Testis (tissue), 5 donors: Measurements from ENCODE around the gene POLR1E. TPM values are rescaled to one million over a fixed set of nuclear protein-coding genes. Genes with fewer than 3 reads are reported as not detected.

ENCODE experiments used
- DNase-seq: peaks from one replicate; pipeline ENCODE4 v3.0.0-alpha.2; 2019
- H3K27ac ChIP-seq, 2 donors: fragments of 200-600 bp; sonication (generic); one replicate each; pipeline ENCODE4 v1.5.1; 2019
- H3K27me3 ChIP-seq: fragments of 200-600 bp; sonication (generic); one replicate; pipeline ENCODE4 v1.5.1; 2019
- H3K36me3 ChIP-seq: fragments of 200-600 bp; sonication (generic); one replicate; pipeline ENCODE4 v1.5.1; 2017; ENCODE audit warnings: low read depth; ENCODE audit errors: missing control alignments
- H3K4me1 ChIP-seq: fragments of 200-600 bp; sonication (generic); one replicate; pipeline ENCODE4 v1.5.1; 2019
- H3K4me3 ChIP-seq, 2 donors: fragments of 200-600 bp; sonication (generic); one replicate each; pipeline ENCODE4 v1.5.1; 2017 to 2019
- H3K9me3 ChIP-seq: fragments of 200-600 bp; sonication (generic); one replicate; pipeline ENCODE4 v1.5.1; 2017
- CTCF ChIP-seq, 3 experiments: fragments of 450-650 bp in 2 of 3; fragments of 200-600 bp in 1 of 3; sonication (generic) in 1 of 3; IDR thresholded peaks; one replicate each; pipeline ENCODE4 v1.5.1; 2016 to 2019; ENCODE audit warnings: antibody characterized with exemption in 3 of 3, mild to moderate bottlenecking in 2 of 3, moderate library complexity in 1 of 3
- POLR2A ChIP-seq: fragments of 450-650 bp; IDR thresholded peaks from one replicate; pipeline ENCODE4 v1.6.1; 2017; ENCODE audit warnings: antibody characterized with exemption, mild to moderate bottlenecking, moderate library complexity
- WGBS, 2 donors: methylation state at CpG; one replicate each; pipeline ENCODE4 v1.1.5; 2018; 5-methylcytosine and 5-hydroxymethylcytosine counted together
- intact Hi-C: fragments of 100-400 bp; cut with DNase I; formaldehyde crosslinking; loops from one replicate; pipeline ENCODE4 v1.15.1; 2023; ENCODE audit warnings: low total_unique reads
- long read RNA-seq, 2 donors: transcript quantifications; one replicate each; lab custom pipeline, GENCODE V29; 2026
- polyA plus RNA-seq: library from polyadenylated mRNA; stranded (reverse); fragments of 350-450 nt; fragmentation: Illumina TruSeq; extraction: RNeasy Lipid Tissue Mini Kit (QIAGEN cat#74804); gene quantifications from one replicate; pipeline ENCODE4 v1.2.3, GENCODE V29; 2014; ENCODE audit warnings: low read depth, low replicate concordance; ENCODE audit not compliant: insufficient read depth
- total RNA-seq, 2 donors: library from RNA; depleted of rRNA; stranded (reverse); fragments of >200 nt; gene quantifications; one replicate each; pipeline ENCODE4 v1.2.3, GENCODE V29; 2016

Gene POLR1E
- 10 to 100 TPM; 18.6 to 23.8 TPM for total RNA-seq
- 20.6 TPM for polyA plus RNA-seq
- long read RNA-seq, donor 1, transcript POLR1E-202 (12 exons, 1,868 nt) = major isoform, 9 of 10 reads
- long read RNA-seq, donor 1, partial matches to known transcripts = 0 of 10 reads
- long read RNA-seq, donor 1, other reads (novel, unspliced or antisense) = 0 of 10 reads
- long read RNA-seq, donor 2, transcript POLR1E-202 (12 exons, 1,868 nt) = major isoform, 6 of 6 reads
- long read RNA-seq, donor 2, partial matches to known transcripts = 0 of 6 reads
- long read RNA-seq, donor 2, other reads (novel, unspliced or antisense) = 0 of 6 reads

- Histone ChIP-seq H3K27ac (peak within 1 kb of the TSS; percentile 47 to 71), H3K4me1 (peaks cover 16% of the 10 kb centered on the region), H3K27me3 (no peaks in the 10 kb centered on the region), H3K36me3 (no peaks in the 10 kb centered on the region), H3K9me3 (no peaks in the 10 kb centered on the region), H3K4me3 (peak within 1 kb of the TSS; percentile 75 to 79)
- TF ChIP-seq POLR2A = no peak
- TF ChIP-seq CTCF (IDR thresholded peaks at IDR 0.05) = no peak
- WGBS, 2 donors = 1 to 4% methylated on average over 22 to 53 of the region's 56 CpGs
- peak; percentile 98 for DNase-seq
- intact Hi-C loops = no loop called here
Observed at GRCh38 chr9:37485389-37486255, at the start of gene POLR1E. TSS of gene POLR1E (plus strand) at chr9:37485948. CDS start at chr9:37486048, 100 bp downstream.

- TF ChIP-seq POLR2A = no peak
- no peak for TF ChIP-seq CTCF (IDR thresholded peaks at IDR 0.05)
- Histone ChIP-seq H3K4me3 (no peak overlapping the region), H3K4me1 (peaks cover 25% of the 10 kb centered on the region), H3K9me3 (no peaks in the 10 kb centered on the region), H3K27me3 (no peaks in the 10 kb centered on the region), H3K27ac (no peak overlapping the region), H3K36me3 (no peaks in the 10 kb centered on the region)
- intact Hi-C loops = no loop called here
- WGBS, 2 donors = 72 to 84% methylated on average over 5 of the region's 5 CpGs
- DNase-seq = no peak
Observed at GRCh38 chr9:37436540-37436939, 49.2 kb upstream of the POLR1E start.

- DNase-seq = no peak
- Histone ChIP-seq H3K36me3 (no peaks in the 10 kb centered on the region), H3K9me3 (no peaks in the 10 kb centered on the region), H3K27ac (no peak overlapping the region), H3K27me3 (no peaks in the 10 kb centered on the region), H3K4me1 (peaks cover 22% of the 10 kb centered on the region), H3K4me3 (no peak overlapping the region)
- TF ChIP-seq POLR2A = no peak
- no peak for TF ChIP-seq CTCF (IDR thresholded peaks at IDR 0.05)
- WGBS, 2 donors = 91 to 92% methylated on average over 6 of the region's 6 CpGs
- intact Hi-C loops = no loop called here
Observed at GRCh38 chr9:37437010-37437409, 48.7 kb upstream of the POLR1E start.

- DNase-seq = no peak
- no peak overlapping the region for H3K27ac ChIP-seq
- H3K4me3 ChIP-seq = no peak overlapping the region
- no peaks in the 10 kb centered on the region for H3K36me3 ChIP-seq
- intact Hi-C loops = no loop called here
- TF ChIP-seq POLR2A (no peak), CTCF (IDR thresholded peaks at IDR 0.05) (no peak)
- H3K27me3 ChIP-seq = no peaks in the 10 kb centered on the region
- WGBS, 2 donors = 88 to 90% methylated on average over 4 of the region's 4 CpGs
- H3K9me3 ChIP-seq = no peaks in the 10 kb centered on the region
- peaks cover 19% of the 10 kb centered on the region for H3K4me1 ChIP-seq
Observed at GRCh38 chr9:37437621-37438020, 48.1 kb upstream of the POLR1E start.
